NCI-H1930 (cell line): Measurements from ENCODE around the gene DCST1.
"Not testable (repeated sequence)": the region's sequence is repeated elsewhere in the genome, so short reads cannot be mapped to it uniquely, and the experiment has no call there.

ENCODE experiments used
- DNase-seq, 2 experiments: peaks; one replicate each; lab custom pipeline; 2025; lab: John Stamatoyannopoulos, UW

Gene DCST1

GRCh38 chr1:155033524-155033923 is at the start of gene DCST1, which contains the start of gene DCST2:
TSS of gene DCST1 (plus strand) at chr1:155033824. CDS start at chr1:155034037, 213 bp downstream.
TSS of gene DCST2 (minus strand) at chr1:155033781. CDS start at chr1:155033701, 80 bp downstream.
- DNase-seq, result no peak

- DNase-seq, result not testable (repeated sequence)
Observed at GRCh38 chr1:154986736-154987135, 46.9 kb upstream of the DCST1 start.

- no peak for DNase-seq
Observed at GRCh38 chr1:154987326-154987725, 46.3 kb upstream of the DCST1 start.

GRCh38 chr1:154988058-154988954 is 45.3 kb upstream of the DCST1 start:
- DNase-seq, result no peak

- no peak for DNase-seq
Observed at GRCh38 chr1:154989195-154989860, 44.3 kb upstream of the DCST1 start.

- no peak for DNase-seq
Observed at GRCh38 chr1:154990276-154990675, 43.3 kb upstream of the DCST1 start.

- DNase-seq, result no peak
Observed at GRCh38 chr1:154992721-154993571, 40.7 kb upstream of the DCST1 start.

GRCh38 chr1:154993572-154994268 is 39.9 kb upstream of the DCST1 start, which contains the start of gene LENEP:
TSS of gene LENEP (plus strand) at chr1:154993586. CDS start at chr1:154993608, 22 bp downstream.
- DNase-seq, result no peak

GRCh38 chr1:154994269-154994587 is 39.4 kb upstream of the DCST1 start:
- DNase-seq, result no peak

- no peak for DNase-seq
Observed at GRCh38 chr1:154994591-154994990, 39.0 kb upstream of the DCST1 start.

- not testable (repeated sequence) for DNase-seq
Observed at GRCh38 chr1:154995301-154995983, 38.2 kb upstream of the DCST1 start.

GRCh38 chr1:154996966-154997701 is 36.5 kb upstream of the DCST1 start:
- no peak for DNase-seq

- DNase-seq, result no peak
Observed at GRCh38 chr1:154998201-154998780, 35.3 kb upstream of the DCST1 start.

GRCh38 chr1:154998818-154999570 is 34.6 kb upstream of the DCST1 start:
- peak; percentile 60 to 74 for DNase-seq

GRCh38 chr1:154999571-155000410 is 33.8 kb upstream of the DCST1 start:
- DNase-seq, result peak; percentile 60 to 71

- no peak for DNase-seq
Observed at GRCh38 chr1:155000411-155000725, 33.3 kb upstream of the DCST1 start.

- peak; percentile 83 to 89 for DNase-seq
Observed at GRCh38 chr1:155000726-155001424, 32.7 kb upstream of the DCST1 start.

GRCh38 chr1:155001425-155001674 is 32.3 kb upstream of the DCST1 start:
- no peak for DNase-seq
